GM10847 (cell line): ENCODE data around the gene DCDC2.

ENCODE experiments used
- POLR2A ChIP-seq: IDR thresholded peaks from 2 replicates; pipeline ENCODE4 v1.6.1; 2011; ENCODE audit not compliant: insufficient read length; ENCODE audit errors: extremely low read depth

Gene DCDC2

DNA sequence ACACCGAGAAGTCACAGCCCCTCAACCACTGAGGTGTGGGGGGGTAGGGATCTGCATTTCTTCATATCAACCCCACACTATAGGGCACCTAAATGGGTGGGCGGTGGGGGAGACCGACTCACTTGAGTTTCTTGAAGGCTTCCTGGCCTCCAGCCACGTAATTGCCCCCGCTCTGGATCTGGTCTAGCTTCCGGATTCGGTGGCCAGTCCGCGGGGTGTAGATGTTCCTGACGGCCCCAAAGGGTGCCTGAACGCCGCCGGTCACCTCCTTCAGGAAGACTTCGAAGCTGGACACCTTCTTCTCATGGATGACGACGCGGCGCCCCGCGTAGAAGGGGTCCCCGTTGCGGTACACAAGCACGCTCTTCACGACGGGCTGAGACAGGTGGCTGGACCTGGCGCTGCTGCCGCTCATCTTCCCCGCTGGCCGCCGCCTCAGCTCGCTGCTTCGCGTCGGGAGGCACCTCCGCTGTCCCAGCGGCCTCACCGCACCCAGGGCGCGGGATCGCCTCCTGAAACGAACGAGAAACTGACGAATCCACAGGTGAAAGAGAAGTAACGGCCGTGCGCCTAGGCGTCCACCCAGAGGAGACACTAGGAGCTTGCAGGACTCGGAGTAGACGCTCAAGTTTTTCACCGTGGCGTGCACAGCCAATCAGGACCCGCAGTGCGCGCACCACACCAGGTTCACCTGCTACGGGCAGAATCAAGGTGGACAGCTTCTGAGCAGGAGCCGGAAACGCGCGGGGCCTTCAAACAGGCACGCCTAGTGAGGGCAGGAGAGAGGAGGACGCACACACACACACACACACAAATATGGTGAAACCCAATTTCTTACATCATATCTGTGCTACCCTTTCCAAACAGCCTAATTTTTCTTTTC is at the start of gene DCDC2:
Gene DCDC2, minus strand, starts transcription at position 724 of the 883 bp plus-strand sequence. Its CDS starts 309 bp downstream, at position 415.
- TF ChIP-seq POLR2A: no peak

DNA sequence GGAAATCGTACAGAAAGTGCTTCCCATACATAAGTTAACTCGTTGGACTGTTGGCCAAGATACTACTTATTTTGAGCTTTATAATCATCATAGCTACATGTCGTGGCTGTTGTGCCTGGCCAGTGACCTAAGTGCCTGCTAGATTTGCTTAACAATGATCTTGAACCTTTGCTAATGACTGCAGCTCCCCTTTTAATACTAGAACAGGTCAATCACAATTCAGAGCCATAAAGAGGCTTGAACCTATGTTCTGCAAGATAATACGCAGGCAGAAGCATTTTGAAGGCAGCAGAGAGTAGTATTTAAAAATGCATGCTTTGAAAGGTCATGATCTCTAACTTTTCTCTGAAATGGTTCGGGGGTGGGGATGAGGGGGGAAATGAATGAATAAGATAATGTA is 47.4 kb upstream of the DCDC2 start:
- no peak for TF ChIP-seq POLR2A

DNA sequence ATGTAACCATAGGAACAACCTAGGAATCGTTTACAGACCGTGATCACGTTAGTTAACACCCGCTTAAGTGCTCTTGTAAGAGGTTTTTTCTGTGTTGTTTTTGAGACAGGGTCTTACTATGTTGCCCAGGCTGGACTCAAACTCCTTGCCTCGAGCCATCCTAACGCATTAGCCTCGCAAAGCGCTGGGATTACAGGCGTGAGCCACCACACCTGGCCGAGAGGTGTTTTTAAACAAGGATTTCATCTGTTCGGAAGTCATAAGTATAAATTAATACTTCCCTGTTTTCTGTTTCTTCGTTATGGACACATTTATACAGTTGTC is 45.6 kb upstream of the DCDC2 start:
- TF ChIP-seq POLR2A: no peak

DNA sequence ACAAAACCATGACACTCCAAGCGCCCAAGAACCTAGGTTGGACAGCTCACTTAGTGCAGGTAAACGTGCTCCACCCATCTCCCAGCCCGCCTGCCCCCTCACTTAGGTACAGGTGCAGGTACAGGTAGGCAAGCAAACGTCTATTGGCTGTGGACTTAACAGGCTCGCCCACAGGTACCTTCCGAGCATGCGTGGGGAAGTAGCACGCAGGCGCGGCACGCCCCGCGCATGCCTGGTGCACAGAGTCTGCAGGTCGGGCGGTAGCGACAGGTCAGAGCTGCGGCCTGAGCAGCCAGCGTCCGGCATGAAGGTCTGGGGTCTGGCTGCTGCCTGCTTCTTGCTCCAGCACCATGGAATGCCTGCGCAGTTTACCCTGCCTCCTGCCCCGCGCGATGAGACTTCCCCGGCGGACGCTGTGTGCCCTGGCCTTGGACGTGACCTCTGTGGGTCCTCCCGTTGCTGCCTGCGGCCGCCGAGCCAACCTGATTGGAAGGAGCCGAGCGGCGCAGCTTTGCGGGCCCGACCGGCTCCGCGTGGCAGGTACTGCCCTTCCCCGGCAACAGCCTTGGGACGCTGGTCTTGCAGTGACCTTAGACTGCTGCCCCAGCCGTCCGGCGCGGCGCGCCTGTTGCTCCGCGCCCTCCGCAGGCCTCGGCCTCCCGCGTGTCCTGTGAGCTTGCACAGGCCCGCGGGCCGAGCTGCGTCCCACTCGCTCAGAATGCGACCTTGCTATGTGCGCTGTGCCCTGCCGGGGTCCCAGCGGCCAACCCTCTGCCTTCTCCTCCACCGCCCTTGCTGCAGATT is 45.0 kb upstream of the DCDC2 start, which contains the start of gene MRS2:
Gene MRS2, plus strand, starts transcription at position 240 of the 804 bp plus-strand sequence. Its CDS starts 111 bp downstream, at position 351.
- TF ChIP-seq POLR2A: peak; percentile 88

- no peak for TF ChIP-seq POLR2A
These were observed 43.6 kb upstream of the DCDC2 start for GRCh38 chr6:24401458-24401857.

- TF ChIP-seq POLR2A: no peak
These were observed 39.8 kb upstream of the DCDC2 start for GRCh38 chr6:24397631-24398030.

DNA sequence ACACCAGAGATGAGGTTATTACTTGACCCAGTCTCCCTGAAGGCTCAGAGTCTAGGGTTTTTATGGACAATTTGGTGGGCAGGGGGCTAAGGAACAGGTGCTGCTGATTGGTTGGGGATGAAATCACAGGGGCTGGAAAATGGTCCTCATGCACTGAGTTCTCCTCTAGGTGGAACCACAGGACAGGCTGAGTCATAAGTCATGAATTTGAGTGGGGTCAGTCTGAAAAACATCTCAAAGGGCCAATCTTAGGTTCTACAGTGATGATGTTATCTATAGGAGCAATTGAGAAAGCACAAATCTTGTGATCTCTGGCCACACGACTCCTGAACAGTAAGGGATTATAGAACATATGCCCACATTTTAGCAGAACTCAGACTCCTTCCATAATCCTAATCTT is 39.0 kb upstream of the DCDC2 start:
- no peak for TF ChIP-seq POLR2A

GRCh38 chr6:24394780-24395437 is 37.0 kb upstream of the DCDC2 start:
- TF ChIP-seq POLR2A: no peak

GRCh38 chr6:24394061-24394779 is 36.4 kb upstream of the DCDC2 start:
- no peak for TF ChIP-seq POLR2A

GRCh38 chr6:24391756-24392405 is 34.0 kb upstream of the DCDC2 start:
- TF ChIP-seq POLR2A: no peak

DNA sequence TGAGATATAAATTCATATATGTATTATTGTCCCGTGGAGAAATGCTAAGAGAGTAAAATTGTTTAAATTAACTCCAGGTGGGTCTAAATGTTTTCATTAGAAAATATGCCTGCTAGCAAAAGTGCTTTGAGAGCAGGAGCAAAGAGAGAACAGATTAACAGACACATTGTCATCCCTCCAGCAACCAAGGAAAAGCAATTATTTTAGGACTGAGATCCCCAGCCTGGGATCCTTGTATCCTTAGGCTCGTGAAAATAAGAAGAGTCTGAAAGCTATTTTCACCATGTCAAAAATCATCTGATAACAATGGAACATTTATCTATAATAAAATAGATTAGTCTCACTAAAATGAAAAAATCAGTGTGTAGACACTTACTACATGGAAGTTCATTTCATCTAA is 33.3 kb upstream of the DCDC2 start:
- no peak for TF ChIP-seq POLR2A

- TF ChIP-seq POLR2A: no peak
These were observed 30.0 kb upstream of the DCDC2 start for GRCh38 chr6:24387818-24388217.

DNA sequence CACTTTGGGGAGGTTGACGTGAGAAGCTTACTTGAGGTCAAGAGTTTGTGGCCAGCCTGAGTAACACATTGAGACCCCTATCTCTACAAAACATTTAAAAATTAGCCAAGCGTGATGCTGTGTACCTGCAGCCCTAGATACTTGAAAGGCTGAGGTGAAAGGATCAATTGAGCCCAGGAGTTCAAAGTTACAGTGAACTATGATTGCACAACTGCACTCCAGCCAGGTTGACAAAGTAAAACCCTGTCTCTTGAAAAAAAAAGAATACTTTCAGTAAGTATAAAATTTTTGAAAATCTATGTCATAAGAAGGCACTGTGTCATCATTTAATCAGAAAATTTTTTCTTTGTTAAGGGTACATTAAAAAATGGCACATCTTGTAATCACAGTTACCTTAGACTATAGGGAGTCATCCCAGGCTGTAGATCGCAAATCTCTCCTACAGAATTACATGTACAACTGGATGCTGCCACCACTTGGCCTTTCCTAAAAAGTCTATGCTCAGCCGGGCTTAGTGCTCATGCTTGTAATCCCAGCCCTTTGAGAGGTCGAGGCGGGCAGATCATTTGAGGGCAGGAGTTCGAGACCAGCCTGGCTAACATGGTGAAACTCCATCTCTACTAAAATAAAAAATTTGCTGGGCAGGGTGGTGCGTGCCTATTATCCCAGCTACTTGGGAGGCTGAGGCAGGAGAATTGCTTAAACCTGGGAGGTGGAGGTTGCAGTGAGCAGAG is 27.8 kb upstream of the DCDC2 start:
- TF ChIP-seq POLR2A: no peak

- no peak for TF ChIP-seq POLR2A
These were observed 24.3 kb upstream of the DCDC2 start for GRCh38 chr6:24382220-24382540.
